ENCODE data around the gene ANKRD31. TPM values are rescaled to one million over a fixed set of nuclear protein-coding genes. Genes with fewer than 3 reads are reported as not detected.
"Not testable (repeated sequence)": the region's sequence is repeated elsewhere in the genome, so short reads cannot be mapped to it uniquely, and the experiment has no call there.

Gene ANKRD31, protein sequence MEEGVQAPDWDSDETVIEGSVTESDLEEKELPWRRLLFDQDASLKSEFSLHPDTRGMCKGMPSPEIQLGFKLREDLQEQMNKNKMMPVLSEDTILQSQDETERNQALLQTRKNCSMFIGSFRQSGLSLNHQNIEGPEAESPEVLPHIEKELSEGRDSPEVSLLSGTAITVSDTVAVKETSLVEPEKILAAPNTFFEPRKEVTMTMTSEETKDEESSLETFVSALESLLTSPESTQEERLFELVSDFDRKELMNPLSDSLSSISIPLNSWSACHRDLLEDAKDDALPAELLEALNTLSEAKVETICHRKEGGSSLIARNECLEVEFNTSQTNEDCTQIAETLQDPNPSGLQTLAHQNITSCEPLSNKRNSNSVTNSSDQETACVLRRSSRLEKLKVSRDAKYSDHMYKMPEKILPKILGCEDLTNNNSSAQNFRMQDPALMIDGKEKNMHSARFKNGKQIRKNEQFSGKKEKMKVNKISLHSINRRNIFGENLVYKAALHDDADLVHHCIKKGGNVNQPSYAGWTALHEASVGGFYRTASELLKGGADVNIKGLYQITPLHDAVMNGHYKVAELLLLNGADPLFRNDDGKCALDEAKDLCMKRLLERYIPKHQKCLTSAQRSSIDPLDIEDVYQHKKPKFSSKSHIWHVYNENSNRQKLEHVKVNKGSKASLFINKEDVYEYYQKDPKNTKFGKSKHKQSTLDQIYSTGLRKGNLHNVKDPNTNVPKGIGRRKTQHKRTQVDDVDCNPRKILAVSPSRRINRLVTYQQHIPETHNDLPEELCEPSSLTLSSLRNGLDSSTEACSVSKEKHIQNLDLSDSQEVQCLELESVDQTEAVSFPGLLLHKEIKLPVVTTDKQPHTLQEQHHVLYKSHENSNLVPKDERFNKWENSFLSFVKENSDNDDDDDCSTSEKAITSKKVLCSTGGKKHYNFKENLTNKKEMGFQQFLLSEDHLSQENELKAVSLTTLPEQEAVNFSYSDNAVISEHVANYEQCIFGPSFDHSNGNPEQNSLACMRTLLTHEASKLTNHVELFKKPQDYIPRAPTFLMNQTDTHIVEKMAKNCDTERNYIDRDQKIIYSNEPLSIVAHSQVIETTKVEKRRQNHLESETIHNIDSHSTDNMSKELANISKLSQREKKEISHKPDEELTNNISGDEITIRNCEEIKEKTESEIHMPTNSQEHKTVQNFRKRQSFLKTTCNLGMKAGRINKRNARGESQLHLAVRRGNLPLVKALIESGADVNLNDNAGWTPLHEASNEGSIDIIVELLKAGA (N-terminal part only)
- polyA plus RNA-seq (ENCODE audit: insufficient read length in 3 of 3), result under 1 TPM; 0.43 to 0.66 (median 0.46) TPM
- long read RNA-seq, donor 1, result 0 reads
- long read RNA-seq, donor 2, result 0 reads
- long read RNA-seq, donor 3, result 0 reads
- long read RNA-seq, donor 4, result 0 reads
- long read RNA-seq, donor 5, result 0 reads
- long read RNA-seq, donor 6, result 0 reads
- long read RNA-seq, donor 7, result 0 reads
- long read RNA-seq, donor 8, result 0 reads
- long read RNA-seq, donor 9, result 0 reads
- long read RNA-seq, donor 10, result 0 reads
- long read RNA-seq, donor 11, result 0 reads
- long read RNA-seq, donor 12, result 0 reads
- long read RNA-seq, donor 13, result 0 reads
- long read RNA-seq, donor 14, result 0 reads
- long read RNA-seq, donor 15, result 0 reads
- long read RNA-seq, donor 16, result 0 reads

DNA sequence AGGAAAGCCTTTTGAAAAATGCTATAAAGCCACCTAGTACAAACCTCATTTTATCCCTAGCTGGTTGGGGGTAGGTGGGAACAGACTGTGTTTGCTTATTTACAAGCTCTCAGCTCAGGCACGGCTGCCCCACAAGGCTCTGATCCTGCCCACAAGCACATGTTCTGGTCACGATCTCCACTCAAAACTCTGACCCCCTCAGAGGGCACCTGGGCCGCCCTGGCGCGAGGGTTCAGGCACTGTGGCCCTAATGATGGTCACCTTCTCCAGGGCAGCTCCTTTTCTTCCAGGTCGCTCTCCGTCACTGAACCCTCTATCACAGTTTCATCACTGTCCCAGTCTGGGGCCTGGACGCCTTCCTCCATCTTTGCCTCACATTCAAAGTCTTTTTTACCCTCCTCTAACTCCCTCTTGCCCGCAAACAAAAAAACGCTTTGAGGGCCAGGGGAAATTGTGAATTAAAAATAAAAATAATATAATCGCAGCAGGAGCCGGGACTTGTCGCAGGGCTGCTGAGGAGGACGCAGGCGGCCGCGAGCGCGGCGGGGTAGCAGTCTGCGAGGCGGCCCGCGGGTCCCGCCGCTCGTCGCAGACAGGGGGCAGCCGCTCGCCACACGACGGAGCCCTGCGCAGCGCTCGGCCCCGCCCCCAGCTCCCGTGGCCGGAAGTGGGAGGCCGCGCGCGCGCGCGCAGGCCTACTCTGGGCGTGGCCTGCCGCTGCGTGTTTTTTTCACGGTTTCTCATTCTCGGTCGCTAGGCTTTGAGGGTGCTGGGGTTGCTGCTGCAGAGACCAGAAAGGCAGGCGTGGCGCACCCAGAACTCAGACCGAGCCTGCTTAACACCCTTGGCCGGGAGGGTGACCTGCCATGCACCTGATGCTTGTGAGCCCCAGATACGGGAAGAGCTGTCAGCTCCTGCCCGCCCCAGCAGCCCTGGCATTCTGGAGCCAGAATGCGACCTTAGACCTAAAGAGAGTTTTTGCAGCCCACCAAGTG is at the start of gene ANKRD31:
TSS of gene ANKRD31 (minus strand) at position 557 of the 995 bp plus-strand sequence. CDS start at position 365, 192 bp downstream.
- peak; percentile 85 for DNase-seq

DNA sequence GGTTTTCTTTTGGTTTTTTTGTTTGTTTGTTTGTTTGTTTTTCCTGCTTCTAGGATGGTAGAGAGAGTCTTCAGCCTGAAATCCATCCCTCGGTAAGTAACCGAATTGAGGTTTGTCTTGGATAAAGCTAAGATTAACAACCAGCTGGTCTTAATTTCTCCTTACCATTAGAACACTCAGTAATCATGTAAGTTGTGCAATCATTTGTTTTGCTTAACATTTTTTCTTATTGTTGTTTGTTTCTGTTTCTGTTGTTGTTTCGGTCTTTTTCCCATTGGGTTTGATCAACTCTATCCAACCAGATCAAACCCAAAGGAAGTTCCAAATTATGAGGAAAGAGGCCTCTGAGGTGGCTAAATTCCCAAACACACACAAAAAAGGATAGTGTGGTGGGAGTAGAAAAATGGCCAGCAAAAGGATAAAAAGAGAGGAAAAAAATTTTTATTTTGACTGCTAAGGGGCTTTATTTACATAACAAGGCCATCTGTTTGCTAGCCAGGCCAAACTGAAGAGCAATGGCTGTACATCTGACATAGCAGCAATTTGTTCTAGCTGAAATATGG is 49.6 kb upstream of the ANKRD31 start:
- DNase-seq, result no peak

DNA sequence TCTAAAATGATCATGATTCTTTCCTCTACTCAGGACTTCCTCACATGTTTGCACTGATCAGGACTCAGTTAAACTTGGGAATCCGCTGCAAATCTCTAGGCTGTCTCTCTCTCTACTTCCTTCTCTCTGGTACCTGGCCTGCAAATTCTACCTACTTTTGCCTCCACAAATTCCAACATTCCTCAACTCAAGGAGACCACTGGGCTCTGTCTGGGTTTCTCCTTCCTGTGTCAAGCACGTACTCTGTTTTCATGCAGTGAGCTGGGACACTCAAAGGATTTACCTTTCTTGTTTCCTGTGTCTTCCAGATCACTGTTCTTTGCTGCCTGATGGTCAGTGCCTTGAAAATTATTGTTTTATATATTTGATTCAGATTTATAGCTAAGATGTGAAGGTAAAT is 45.9 kb upstream of the ANKRD31 start:
- DNase-seq, result no peak

DNA sequence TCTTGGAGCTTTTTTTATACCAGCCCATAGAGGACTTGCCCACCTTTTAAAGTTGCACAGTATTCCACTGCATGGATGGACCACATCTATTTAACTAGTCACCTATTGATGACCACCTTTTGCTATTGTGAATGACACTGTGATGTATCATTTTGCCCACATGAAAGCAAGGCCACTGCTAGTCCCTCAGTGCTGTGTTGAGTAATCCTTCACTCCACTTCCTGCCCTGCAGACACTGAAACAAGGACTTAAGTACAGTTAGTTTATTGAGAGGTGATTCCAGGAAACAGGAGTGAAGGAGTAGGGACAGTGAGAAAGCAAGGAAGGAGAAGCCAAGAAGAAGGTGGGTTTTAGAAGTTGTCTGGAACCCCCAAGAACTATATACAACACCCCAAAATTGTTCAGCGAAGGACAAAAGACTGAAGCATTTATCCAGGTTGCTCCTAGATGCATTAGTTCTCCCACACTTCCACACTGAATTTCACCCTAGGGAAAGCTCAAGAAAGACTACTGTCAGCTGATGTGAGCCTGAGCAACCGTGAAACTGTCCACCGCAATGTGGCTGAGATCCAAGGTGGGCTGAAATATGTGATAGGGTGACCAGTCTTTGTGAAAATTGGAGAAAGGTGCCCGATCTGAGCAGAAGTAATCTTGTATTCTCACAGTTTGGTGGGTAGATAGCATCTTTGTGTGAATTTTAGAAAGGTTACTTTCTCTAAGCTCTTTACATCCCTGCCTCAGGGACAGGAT is 45.2 kb upstream of the ANKRD31 start:
- no peak for DNase-seq

DNA sequence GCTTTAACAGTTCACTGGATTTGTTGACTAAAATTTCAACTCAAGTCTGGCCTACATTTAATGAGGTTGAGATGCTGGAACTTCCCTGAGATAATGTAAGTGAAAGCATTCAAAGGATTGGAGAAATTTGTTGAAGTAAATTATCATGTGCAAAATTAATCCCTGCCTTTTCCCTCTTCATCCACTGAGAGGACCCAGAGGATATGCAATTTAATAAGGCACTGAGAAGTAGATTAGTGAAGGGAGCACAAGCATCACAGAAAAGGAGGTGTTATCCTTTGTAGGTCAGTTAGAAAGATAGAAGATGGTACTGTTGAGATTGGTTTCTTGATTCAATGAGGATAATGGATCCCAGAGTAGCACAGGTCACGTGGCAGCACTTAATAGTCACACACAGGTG is 42.6 kb upstream of the ANKRD31 start:
- no peak for DNase-seq

GRCh38 chr5:75277463-75277862 is 40.8 kb upstream of the ANKRD31 start:
- DNase-seq, result no peak

DNA sequence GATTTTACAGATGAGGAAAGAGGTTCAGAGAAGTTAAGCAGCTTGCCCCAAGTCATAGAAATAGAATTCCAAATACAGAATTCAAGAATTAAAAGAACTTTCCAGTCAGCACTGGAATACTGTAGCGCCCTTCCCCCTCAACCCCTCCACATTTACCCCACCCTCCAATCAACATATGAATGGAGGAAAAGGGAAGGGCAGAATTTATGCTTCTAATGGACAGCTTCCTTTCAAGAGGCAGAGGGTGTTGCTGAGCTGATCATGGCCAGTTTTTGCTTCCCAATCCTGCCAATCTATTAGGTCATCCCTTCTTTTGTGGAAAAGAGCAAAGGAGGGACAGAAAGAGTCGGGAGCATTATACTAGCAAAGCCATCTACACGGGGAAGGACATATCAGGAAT is 39.1 kb upstream of the ANKRD31 start:
- DNase-seq, result no peak

DNA sequence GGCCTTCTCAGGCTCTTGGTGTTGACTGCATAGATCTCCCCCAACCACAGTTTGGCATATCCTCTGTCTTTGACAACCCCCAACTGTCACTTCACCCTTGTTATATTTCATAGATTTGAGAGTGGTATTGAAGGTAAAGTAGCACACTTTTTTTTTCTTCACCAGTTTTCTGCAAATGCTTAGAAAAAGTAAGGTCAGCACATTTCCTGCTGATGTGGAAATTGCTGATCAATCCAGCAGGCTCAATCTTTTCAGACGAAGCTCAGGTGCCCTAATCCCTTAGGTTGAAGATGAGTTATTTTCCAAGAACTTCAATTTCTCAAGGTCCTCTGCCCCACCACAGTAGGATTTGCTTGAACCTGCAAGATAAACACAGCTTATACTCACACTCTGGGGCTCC is 38.5 kb upstream of the ANKRD31 start:
- no peak for DNase-seq

GRCh38 chr5:75274486-75274885 is 37.8 kb upstream of the ANKRD31 start:
- DNase-seq, result no peak

GRCh38 chr5:75270605-75271004 is 33.9 kb upstream of the ANKRD31 start:
- not testable (repeated sequence) for DNase-seq

DNA sequence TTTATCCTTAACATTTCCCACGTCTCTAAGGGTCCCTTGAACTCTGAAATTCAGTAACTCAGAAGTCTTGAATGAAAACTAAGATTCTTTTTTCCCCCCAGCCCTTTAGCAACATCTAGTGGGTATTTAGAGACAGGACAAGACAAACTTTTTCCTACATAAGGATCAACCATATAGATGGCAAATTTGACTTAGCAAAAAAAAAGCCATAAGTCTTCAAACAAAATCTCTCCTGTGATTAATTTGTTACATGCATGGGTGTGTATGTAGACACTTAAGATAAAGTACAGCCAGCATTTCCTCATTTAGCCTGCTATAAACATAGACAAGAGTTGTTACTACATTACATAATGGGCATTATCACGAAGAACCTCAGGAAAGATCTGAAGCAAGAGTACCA is 29.1 kb upstream of the ANKRD31 start:
- peak; percentile 22 for DNase-seq

DNA sequence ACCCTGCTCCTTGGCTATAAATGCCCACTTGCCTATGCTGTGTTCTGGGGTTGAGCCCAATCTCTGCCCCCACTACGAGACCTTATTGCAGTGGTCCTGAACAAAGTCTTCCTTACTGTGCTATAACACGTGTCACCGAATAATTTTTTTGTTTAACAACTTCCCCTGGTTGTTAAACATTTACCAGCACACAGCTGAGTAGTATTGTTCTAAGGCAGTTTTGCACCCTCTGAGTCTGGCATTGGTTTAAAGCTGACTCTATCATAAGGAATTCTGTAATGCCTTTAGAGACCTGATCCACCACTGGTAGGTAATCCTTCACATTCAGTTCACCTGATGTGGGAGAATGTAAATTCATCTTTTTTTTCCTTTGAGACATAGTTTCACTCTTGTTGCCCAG is 25.6 kb upstream of the ANKRD31 start:
- DNase-seq, result no peak

- DNase-seq, result peak; percentile 44
Observed at GRCh38 chr5:75260708-75261107, 24.0 kb upstream of the ANKRD31 start.

DNA sequence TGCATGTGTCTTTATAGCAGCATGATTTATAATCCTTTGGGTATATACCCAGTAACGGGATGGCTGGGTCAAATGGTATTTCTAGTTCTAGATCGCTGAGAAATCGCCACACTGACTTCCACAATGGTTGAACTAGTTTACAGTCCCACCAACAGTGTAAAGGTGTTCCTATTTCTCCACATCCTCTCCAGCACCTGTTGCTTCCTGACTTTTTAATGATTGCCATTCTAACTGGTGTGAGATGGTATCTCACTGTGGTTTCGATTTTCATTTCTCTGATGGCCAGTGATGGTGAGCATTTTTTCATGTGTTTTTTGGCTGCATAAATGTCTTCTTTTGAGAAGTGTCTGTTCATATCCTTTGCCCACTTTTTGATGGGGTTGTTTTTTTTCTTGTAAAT is 13.8 kb upstream of the ANKRD31 start:
- DNase-seq, result not testable (repeated sequence)

- no peak for DNase-seq
Observed at GRCh38 chr5:75245023-75245422, 8.3 kb upstream of the ANKRD31 start.

DNA sequence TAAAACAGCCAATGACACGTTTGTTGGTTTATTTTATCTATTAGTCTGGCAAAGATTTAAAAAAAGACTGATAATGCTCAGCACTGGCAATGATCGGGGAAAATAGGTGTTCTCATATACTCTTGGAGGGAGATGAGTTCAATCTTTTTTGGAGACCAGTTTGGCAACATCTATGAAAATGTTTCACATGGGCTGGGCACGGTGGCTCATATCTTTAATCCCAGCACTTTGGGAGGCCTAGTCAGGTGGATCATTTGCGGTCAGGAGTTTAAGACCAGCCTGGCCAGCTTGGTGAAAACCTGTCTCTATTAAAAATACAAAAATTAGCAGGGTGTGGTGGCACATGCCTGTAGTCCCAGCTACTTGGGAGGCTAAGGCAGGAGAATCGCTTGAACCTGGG is 6.8 kb upstream of the ANKRD31 start:
- DNase-seq, result no peak

DNA sequence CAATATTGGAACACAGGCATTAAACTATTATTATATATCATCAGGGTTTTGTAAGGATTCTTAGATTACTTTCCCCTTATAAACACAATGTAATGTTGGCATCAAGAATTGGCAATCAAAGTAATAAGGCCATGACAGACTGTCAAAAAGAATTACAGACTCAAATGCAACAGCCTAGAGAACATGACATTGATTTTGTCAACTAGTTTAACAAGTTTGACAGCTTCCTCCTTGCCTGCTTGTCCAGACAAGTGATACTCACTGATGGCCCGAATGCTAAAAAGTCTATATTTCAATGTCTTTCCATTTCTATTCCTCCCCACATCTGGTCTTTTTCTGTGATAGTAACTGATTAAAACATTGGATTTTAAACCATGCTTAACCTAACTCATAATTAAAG is 6.4 kb upstream of the ANKRD31 start:
- no peak for DNase-seq

GRCh38 chr5:75242067-75242466 is 5.4 kb upstream of the ANKRD31 start:
- DNase-seq, result no peak

GRCh38 chr5:75239681-75240080 is 3.0 kb upstream of the ANKRD31 start:
- no peak for DNase-seq
